Esophagus squamous epithelium (tissue), 5 donors: ENCODE measurements around the gene SNX8. TPM values are rescaled to one million over a fixed set of nuclear protein-coding genes. Genes with fewer than 3 reads are reported as not detected.

Source experiments
- DNase-seq: peaks from one replicate; lab custom pipeline; 2025; lab: John Stamatoyannopoulos, UW
- H3K27ac ChIP-seq, 4 donors: fragments of 200-600 bp; sonication (generic); one replicate each; pipeline ENCODE4 v1.5.1; 2016 to 2019; ENCODE audit warnings: mild to moderate bottlenecking in 1 of 4
- H3K27me3 ChIP-seq, 4 donors: fragments of 200-600 bp; sonication (generic); 1 replicate in 3 of 4; 2 replicates in 1 of 4; pipeline versions ENCODE4 v1.5.1 to v1.6.0; 2017 to 2021; ENCODE audit warnings: antibody characterized with exemption in 1 of 4
- H3K36me3 ChIP-seq, 3 donors: fragments of 200-600 bp; sonication (generic); one replicate each; pipeline ENCODE4 v1.5.1; 2016 to 2019
- H3K4me1 ChIP-seq, 3 donors: fragments of 200-600 bp; sonication (generic); one replicate each; pipeline ENCODE4 v1.5.1; 2017 to 2019
- H3K4me3 ChIP-seq, 4 donors: fragments of 200-600 bp; sonication (generic); 1 replicate in 3 of 4; 2 replicates in 1 of 4; pipeline ENCODE4 v1.5.1; 2016 to 2019; ENCODE audit warnings: mild to moderate bottlenecking in 2 of 4, moderate library complexity in 1 of 4
- H3K9me3 ChIP-seq, 3 donors: fragments of 200-600 bp; sonication (generic); one replicate each; pipeline ENCODE4 v1.5.1; 2016 to 2019
- CTCF ChIP-seq, 6 experiments: fragments of 450-650 bp in 4 of 6; fragments of 200-600 bp in 2 of 6; sonication (generic) in 2 of 6; IDR thresholded peaks; one replicate each; pipeline ENCODE4 v1.5.1; 2016 to 2019; ENCODE audit warnings: antibody characterized with exemption in 6 of 6, mild to moderate bottlenecking in 4 of 6, moderate library complexity in 4 of 6
- POLR2A ChIP-seq, 4 donors: fragments of 450-650 bp; IDR thresholded peaks; one replicate each; pipeline ENCODE4 v1.6.1; 2017; ENCODE audit warnings: antibody characterized with exemption in 4 of 4, mild to moderate bottlenecking in 4 of 4, moderate library complexity in 3 of 4
- whole genome bisulfite sequencing, 2 donors: methylation state at CpG; one replicate each; pipeline ENCODE4 v1.1.5; 2018; 5-methylcytosine and 5-hydroxymethylcytosine counted together
- intact Hi-C: fragments of 100-400 bp; cut with DNase I; formaldehyde crosslinking; loops from one replicate; pipeline ENCODE4 v1.15.0; 2022
- total RNA-seq, 4 donors: library from RNA; depleted of rRNA; stranded (reverse); fragments of >200 nt; gene quantifications; one replicate each; pipeline ENCODE4 v1.1.0, GENCODE V29; 2016
- donor health status: DM: yes; HTN: yes; CAD: no.

Gene SNX8
- total RNA-seq, 4 donors from 2014 or later: 4.7 to 17.9 (median 12.5) TPM

- H3K27ac ChIP-seq: no peak overlapping the region
- peaks cover 0 to 63% (median 12%) of the 10 kb centered on the region in 3 donors for H3K36me3 ChIP-seq
- intact Hi-C loops: no loop called here
- H3K4me1 ChIP-seq: peaks cover 19 to 57% (median 20%) of the 10 kb centered on the region in 3 donors
- WGBS, 2 donors: 76 to 83% methylated on average over 1 to 2 of the region's 7 CpGs
- H3K4me3 ChIP-seq: no peak overlapping the region
- no peak for DNase-seq
- H3K9me3 ChIP-seq: no peaks in the 10 kb centered on the region
- TF ChIP-seq CTCF (IDR thresholded peaks at IDR 0.05) (no peak), POLR2A (IDR thresholded peaks at IDR 0.05) (no peak)
- no peaks in the 10 kb centered on the region for H3K27me3 ChIP-seq
Measured at GRCh38 chr7:2229467-2229866, 84.8 kb downstream of the SNX8 start.

- intact Hi-C loops: no loop called here
- Histone ChIP-seq H3K27ac (no peak overlapping the region), H3K4me3 (no peak overlapping the region), H3K36me3 (peaks cover 0 to 63% (median 12%) of the 10 kb centered on the region in 3 donors), H3K9me3 (no peaks in the 10 kb centered on the region), H3K4me1 (peaks cover 19 to 61% (median 20%) of the 10 kb centered on the region in 3 donors), H3K27me3 (no peaks in the 10 kb centered on the region)
- no peak for DNase-seq
- TF ChIP-seq CTCF (IDR thresholded peaks at IDR 0.05): no peak
- TF ChIP-seq POLR2A (IDR thresholded peaks at IDR 0.05): no peak
- 27 to 65% methylated on average over 2 to 3 of the region's 8 CpGs for WGBS, 2 donors
Measured at GRCh38 chr7:2228921-2229320, 85.3 kb downstream of the SNX8 start.

- no peak overlapping the region for H3K27ac ChIP-seq
- TF ChIP-seq CTCF (IDR thresholded peaks at IDR 0.05) (no peak), POLR2A (IDR thresholded peaks at IDR 0.05) (no peak)
- peaks cover 15 to 52% (median 16%) of the 10 kb centered on the region in 3 donors for H3K4me1 ChIP-seq
- DNase-seq: no peak
- intact Hi-C loops: no loop called here
- H3K27me3 ChIP-seq: no peaks in the 10 kb centered on the region
- WGBS, 2 donors: 94 to 97% methylated on average over 5 of the region's 15 CpGs
- H3K9me3 ChIP-seq: no peaks in the 10 kb centered on the region
- H3K4me3 ChIP-seq: no peak overlapping the region
- peaks cover 5 to 74% (median 12%) of the 10 kb centered on the region in 3 donors for H3K36me3 ChIP-seq
Measured at GRCh38 chr7:2227699-2228098, 86.5 kb downstream of the SNX8 start.

- no peaks in the 10 kb centered on the region for H3K9me3 ChIP-seq
- WGBS, 2 donors: 96 to 97% methylated on average over 13 of the region's 13 CpGs
- peak overlapping the region in 3 of 4 donors; percentile 15 to 81 (median 63) for H3K27ac ChIP-seq
- TF ChIP-seq POLR2A (IDR thresholded peaks at IDR 0.05) (no peak), CTCF (IDR thresholded peaks at IDR 0.05) (no peak)
- intact Hi-C loops: no loop called here
- peaks cover 5 to 37% (median 12%) of the 10 kb centered on the region in 3 donors for H3K4me1 ChIP-seq
- H3K4me3 ChIP-seq: no peak overlapping the region
- no peak for DNase-seq
- H3K36me3 ChIP-seq: peaks cover 10 to 93% (median 12%) of the 10 kb centered on the region in 3 donors
- no peaks in the 10 kb centered on the region for H3K27me3 ChIP-seq
Measured at GRCh38 chr7:2225830-2226229, 88.4 kb downstream of the SNX8 start.

- no peak overlapping the region for H3K4me3 ChIP-seq
- peaks cover 10 to 98% (median 12%) of the 10 kb centered on the region in 3 donors for H3K36me3 ChIP-seq
- WGBS, 2 donors: 63 to 89% methylated on average over 5 to 7 of the region's 14 CpGs
- TF ChIP-seq CTCF (IDR thresholded peaks at IDR 0.05) (no peak), POLR2A (IDR thresholded peaks at IDR 0.05) (no peak)
- no peaks in the 10 kb centered on the region for H3K9me3 ChIP-seq
- H3K27ac ChIP-seq: peak overlapping the region; percentile 51 to 81 (median 66)
- intact Hi-C loops: no loop called here
- no peak for DNase-seq
- H3K27me3 ChIP-seq: no peaks in the 10 kb centered on the region
- H3K4me1 ChIP-seq: peaks cover under 1 to 32% (median 12%) of the 10 kb centered on the region in 3 donors
Measured at GRCh38 chr7:2225336-2225735, 88.9 kb downstream of the SNX8 start.
